ENCODE measurements around the gene MAPKAPK3.

- TF ChIP-seq MAX (IDR thresholded peaks at IDR 0.05) (no peak), USF1 (IDR thresholded peaks at IDR 0.05) (no peak), FOXM1 (IDR thresholded peaks at IDR 0.05; ENCODE audit: borderline replicate concordance, low read depth) (no peak), REST (IDR thresholded peaks at IDR 0.05; ENCODE audit: low read depth) (no peak), CREB1 (IDR thresholded peaks at IDR 0.05; ENCODE audit: low read depth) (no peak), TAF1 (IDR thresholded peaks at IDR 0.05; ENCODE audit: low read depth) (no peak), TEAD4 (IDR thresholded peaks at IDR 0.05) (no peak), EP300 (IDR thresholded peaks at IDR 0.05; ENCODE audit: borderline replicate concordance) (no peak), RAD21 (IDR thresholded peaks at IDR 0.05; ENCODE audit: low read depth) (no peak), YY1 (IDR thresholded peaks at IDR 0.05; ENCODE audit: low read depth) (no peak), NFIC (IDR thresholded peaks at IDR 0.05) (no peak)
These were observed 1.0 kb downstream of the MAPKAPK3 start for GRCh38 chr3:50617911-50618481.
